Measurements from ENCODE around the gene MYH7B. TPM values are rescaled to one million over a fixed set of nuclear protein-coding genes. Genes with fewer than 3 reads are reported as not detected.

Gene MYH7B
- total RNA-seq, 4 donors from 2014 or later = 0.41 to 3.0 (median 0.51) TPM; not detected in 1

- Histone ChIP-seq H3K27ac (no peak overlapping the region), H3K9me3 (no peaks in the 10 kb centered on the region), H3K36me3 (no peaks in the 10 kb centered on the region), H3K4me1 (no peaks in the 10 kb centered on the region), H3K4me3 (no peak overlapping the region), H3K27me3 (no peaks in the 10 kb centered on the region)
- no peak for DNase-seq
- TF ChIP-seq CTCF (IDR thresholded peaks at IDR 0.05) (no peak), POLR2A (IDR thresholded peaks at IDR 0.05) (no peak)
- intact Hi-C loops (cut with DNase I; ENCODE audit: low total_unique reads) = no loop called here
Observed at GRCh38 chr20:34925341-34925740, 30.3 kb upstream of the MYH7B start.

- TF ChIP-seq CTCF (IDR thresholded peaks at IDR 0.05) (no peak), POLR2A (IDR thresholded peaks at IDR 0.05) (no peak)
- no peaks in the 10 kb centered on the region for H3K27me3 ChIP-seq
- no peaks in the 10 kb centered on the region for H3K4me1 ChIP-seq
- H3K36me3 ChIP-seq = no peaks in the 10 kb centered on the region
- intact Hi-C loops (cut with DNase I; ENCODE audit: low total_unique reads) = no loop called here
- H3K27ac ChIP-seq = no peak overlapping the region
- no peaks in the 10 kb centered on the region for H3K9me3 ChIP-seq
- H3K4me3 ChIP-seq = no peak overlapping the region
- no peak for DNase-seq
Observed at GRCh38 chr20:34925981-34926380, 29.7 kb upstream of the MYH7B start.

- no peak overlapping the region for H3K4me3 ChIP-seq
- H3K4me1 ChIP-seq = no peaks in the 10 kb centered on the region
- no peaks in the 10 kb centered on the region for H3K27me3 ChIP-seq
- TF ChIP-seq CTCF (IDR thresholded peaks at IDR 0.05) (no peak), POLR2A (IDR thresholded peaks at IDR 0.05) (no peak)
- no peak for DNase-seq
- intact Hi-C loops (cut with DNase I; ENCODE audit: low total_unique reads) = no loop called here
- no peaks in the 10 kb centered on the region for H3K9me3 ChIP-seq
- no peak overlapping the region for H3K27ac ChIP-seq
- no peaks in the 10 kb centered on the region for H3K36me3 ChIP-seq
Observed at GRCh38 chr20:34926581-34926980, 29.1 kb upstream of the MYH7B start.

GRCh38 chr20:34927736-34928135 lies 27.9 kb upstream of the MYH7B start:
- Histone ChIP-seq H3K27ac (no peak overlapping the region), H3K4me1 (no peaks in the 10 kb centered on the region), H3K9me3 (no peaks in the 10 kb centered on the region), H3K27me3 (no peaks in the 10 kb centered on the region), H3K36me3 (no peaks in the 10 kb centered on the region), H3K4me3 (no peak overlapping the region)
- TF ChIP-seq POLR2A (IDR thresholded peaks at IDR 0.05) (no peak), CTCF (IDR thresholded peaks at IDR 0.05) (no peak)
- no peak for DNase-seq
- intact Hi-C loops (cut with DNase I; ENCODE audit: low total_unique reads) = no loop called here

GRCh38 chr20:34928411-34928810 lies 27.3 kb upstream of the MYH7B start:
- Histone ChIP-seq H3K36me3 (no peaks in the 10 kb centered on the region), H3K27ac (no peak overlapping the region), H3K4me1 (no peaks in the 10 kb centered on the region), H3K9me3 (no peaks in the 10 kb centered on the region), H3K4me3 (no peak overlapping the region), H3K27me3 (no peaks in the 10 kb centered on the region)
- no peak for TF ChIP-seq POLR2A (IDR thresholded peaks at IDR 0.05)
- no peak for TF ChIP-seq CTCF (IDR thresholded peaks at IDR 0.05)
- intact Hi-C loops (cut with DNase I; ENCODE audit: low total_unique reads) = no loop called here
- no peak for DNase-seq

All from uterus (tissue), 4 donors.